Osteocyte (in vitro differentiated cells): ENCODE data around the gene CNTN2. TPM values are rescaled to one million over a fixed set of nuclear protein-coding genes. Genes with fewer than 3 reads are reported as not detected.

Experiments
- DNase-seq: peaks from one replicate; pipeline ENCODE4 v3.0.0; 2021; ENCODE audit warnings: mixed read lengths; ENCODE audit not compliant: unreplicated experiment; ENCODE audit errors: extremely low spot score
- H3K27ac Mint-ChIP-seq: one replicate; pipeline ENCODE4 v1.8.0; 2021; ENCODE audit warnings: mild to moderate bottlenecking, mixed read lengths; ENCODE audit not compliant: unreplicated experiment
- H3K27me3 Mint-ChIP-seq: one replicate; pipeline ENCODE4 v1.8.0; 2021; ENCODE audit warnings: mixed read lengths; ENCODE audit not compliant: unreplicated experiment
- H3K36me3 Mint-ChIP-seq: one replicate; pipeline ENCODE4 v1.8.0; 2021; ENCODE audit warnings: mixed read lengths; ENCODE audit not compliant: unreplicated experiment
- H3K4me1 Mint-ChIP-seq: one replicate; pipeline ENCODE4 v1.8.0; 2021; ENCODE audit warnings: mixed read lengths; ENCODE audit not compliant: unreplicated experiment
- H3K4me3 Mint-ChIP-seq: one replicate; pipeline ENCODE4 v1.8.0; 2021; ENCODE audit warnings: mild to moderate bottlenecking, moderate library complexity, mixed read lengths; ENCODE audit not compliant: unreplicated experiment
- H3K9me3 Mint-ChIP-seq: one replicate; pipeline ENCODE4 v1.8.0; 2021; ENCODE audit warnings: mixed read lengths; ENCODE audit not compliant: unreplicated experiment
- CTCF ChIP-seq: fragments of 200-600 bp; sonication (generic); IDR thresholded peaks from 2 replicates; pipeline ENCODE4 v1.5.0; 2021; ENCODE audit warnings: antibody characterized with exemption, mild to moderate bottlenecking, moderate library complexity
- total RNA-seq: library from RNA; stranded (reverse); gene quantifications from 2 replicates; pipeline ENCODE4 v1.2.1, GENCODE V29; 2021

CNTN2 gene
- total RNA-seq, 1 donor from 2014 or later, result not detected

- Mint-ChIP-seq H3K9me3 (no peaks in the 10 kb centered on the region), H3K36me3 (no peaks in the 10 kb centered on the region), H3K27ac (no peak overlapping the region), H3K27me3 (peaks cover 13% of the 10 kb centered on the region), H3K4me1 (peaks cover 5% of the 10 kb centered on the region), H3K4me3 (no peak overlapping the region)
- no peak for TF ChIP-seq CTCF
- DNase-seq, result no peak
These were observed 21.8 kb downstream of the CNTN2 start for GRCh38 chr1:205064741-205065316.

GRCh38 chr1:205065666-205066065 lies 22.7 kb downstream of the CNTN2 start:
- H3K27me3 Mint-ChIP-seq, result peaks cover 13% of the 10 kb centered on the region
- H3K4me3 Mint-ChIP-seq, result no peak overlapping the region
- peaks cover 5% of the 10 kb centered on the region for H3K4me1 Mint-ChIP-seq
- no peak overlapping the region for H3K27ac Mint-ChIP-seq
- TF ChIP-seq CTCF, result no peak
- no peak for DNase-seq
- H3K9me3 Mint-ChIP-seq, result no peaks in the 10 kb centered on the region
- H3K36me3 Mint-ChIP-seq, result no peaks in the 10 kb centered on the region

GRCh38 chr1:205066141-205066818 lies 23.3 kb downstream of the CNTN2 start:
- TF ChIP-seq CTCF, result peak; percentile 19
- H3K36me3 Mint-ChIP-seq, result no peaks in the 10 kb centered on the region
- H3K4me3 Mint-ChIP-seq, result no peak overlapping the region
- no peak overlapping the region for H3K27ac Mint-ChIP-seq
- peaks cover 5% of the 10 kb centered on the region for H3K4me1 Mint-ChIP-seq
- DNase-seq, result no peak
- H3K9me3 Mint-ChIP-seq, result no peaks in the 10 kb centered on the region
- peaks cover 13% of the 10 kb centered on the region for H3K27me3 Mint-ChIP-seq

- no peak overlapping the region for H3K27ac Mint-ChIP-seq
- H3K4me3 Mint-ChIP-seq, result no peak overlapping the region
- H3K36me3 Mint-ChIP-seq, result no peaks in the 10 kb centered on the region
- peaks cover 13% of the 10 kb centered on the region for H3K27me3 Mint-ChIP-seq
- H3K4me1 Mint-ChIP-seq, result peaks cover 2% of the 10 kb centered on the region
- no peak for TF ChIP-seq CTCF
- no peaks in the 10 kb centered on the region for H3K9me3 Mint-ChIP-seq
- no peak for DNase-seq
These were observed 24.0 kb downstream of the CNTN2 start for GRCh38 chr1:205067031-205067430.

- Mint-ChIP-seq H3K4me1 (peaks cover 2% of the 10 kb centered on the region), H3K4me3 (no peak overlapping the region), H3K9me3 (no peaks in the 10 kb centered on the region), H3K27me3 (peaks cover 10% of the 10 kb centered on the region), H3K27ac (no peak overlapping the region), H3K36me3 (no peaks in the 10 kb centered on the region)
- no peak for TF ChIP-seq CTCF
- DNase-seq, result no peak
These were observed 25.0 kb downstream of the CNTN2 start for GRCh38 chr1:205068001-205068400.
